Mucosa of descending colon (tissue), 3 donors: ENCODE results near the gene PEF1. TPM values are rescaled to one million over a fixed set of nuclear protein-coding genes. Genes with fewer than 3 reads are reported as not detected.
A peak's percentile ranks its signal among the peaks of the same experiment; 100 is the strongest.

ENCODE experiments used
- ATAC-seq: fragments of 200-7000 bp; cut with Tn5 transposase; one replicate; pipeline ENCODE4 v1.9.1; 2020; ENCODE audit warnings: mild to moderate bottlenecking, moderate library complexity
- DNase-seq, 3 donors: peaks; one replicate each; pipeline ENCODE4 v3.0.0-alpha.2; 2020
- H3K36me3 ChIP-seq: fragments of 200-600 bp; one replicate; pipeline ENCODE4 v1.8.0; 2021; ENCODE audit warnings: low read depth, mild to moderate bottlenecking
- H3K4me1 ChIP-seq: fragments of 200-600 bp; one replicate; pipeline ENCODE4 v1.8.0; 2021; ENCODE audit warnings: low read depth, mild to moderate bottlenecking
- H3K4me3 ChIP-seq: fragments of 200-600 bp; one replicate; pipeline ENCODE4 v1.8.0; 2021; ENCODE audit warnings: mild to moderate bottlenecking
- H3K9me3 ChIP-seq: fragments of 200-600 bp; one replicate; pipeline ENCODE4 v1.8.0; 2021; ENCODE audit warnings: mild to moderate bottlenecking
- intact Hi-C, 2 donors: fragments of 100-400 bp; cut with DNase I in 1 of 2; cut with micrococcal nuclease in 1 of 2; formaldehyde crosslinking; loops; one replicate each; pipeline versions ENCODE4 v1.11.0 to v1.11.1; 2022; cut with DNase I, micrococcal nuclease
- total RNA-seq, 3 donors: library from RNA; stranded (reverse); fragmentation: NEBNext Ultra II Directional in 2 of 3; extraction: Animal tissue kit (Norgen Biotek cat#: 25700) in 2 of 3; gene quantifications; one replicate each; pipeline versions ENCODE4 v1.2.1 to v1.2.4, GENCODE V29; 2021 to 2023
- TF ChIP-seq, protein P1 (sequence below): fragments of 200-600 bp; IDR thresholded peaks from one replicate; pipeline ENCODE4 v1.8.0; 2022; ENCODE audit warnings: antibody characterized with exemption, mild to moderate bottlenecking
- donor health status: DM: no; HTN: no; CAD: no; lungs with moderate emphysema.
- donor health status: DM: no; HTN: no; CAD: no.
- donor health status: DM: no; HTN: yes; CAD: no.

The PEF1 gene
- total RNA-seq, 3 donors from 2014 or later = 47.5 to 54.5 (median 52.9) TPM

GRCh38 chr1:31689854-31690253 lies 45.2 kb upstream of the PEF1 start:
- no peak for DNase-seq
- no peaks in the 10 kb centered on the region for H3K4me1 ChIP-seq
- TF ChIP-seq, protein P1, sequence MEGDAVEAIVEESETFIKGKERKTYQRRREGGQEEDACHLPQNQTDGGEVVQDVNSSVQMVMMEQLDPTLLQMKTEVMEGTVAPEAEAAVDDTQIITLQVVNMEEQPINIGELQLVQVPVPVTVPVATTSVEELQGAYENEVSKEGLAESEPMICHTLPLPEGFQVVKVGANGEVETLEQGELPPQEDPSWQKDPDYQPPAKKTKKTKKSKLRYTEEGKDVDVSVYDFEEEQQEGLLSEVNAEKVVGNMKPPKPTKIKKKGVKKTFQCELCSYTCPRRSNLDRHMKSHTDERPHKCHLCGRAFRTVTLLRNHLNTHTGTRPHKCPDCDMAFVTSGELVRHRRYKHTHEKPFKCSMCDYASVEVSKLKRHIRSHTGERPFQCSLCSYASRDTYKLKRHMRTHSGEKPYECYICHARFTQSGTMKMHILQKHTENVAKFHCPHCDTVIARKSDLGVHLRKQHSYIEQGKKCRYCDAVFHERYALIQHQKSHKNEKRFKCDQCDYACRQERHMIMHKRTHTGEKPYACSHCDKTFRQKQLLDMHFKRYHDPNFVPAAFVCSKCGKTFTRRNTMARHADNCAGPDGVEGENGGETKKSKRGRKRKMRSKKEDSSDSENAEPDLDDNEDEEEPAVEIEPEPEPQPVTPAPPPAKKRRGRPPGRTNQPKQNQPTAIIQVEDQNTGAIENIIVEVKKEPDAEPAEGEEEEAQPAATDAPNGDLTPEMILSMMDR = no peak
- intact Hi-C loops = no loop called here
- no peak for ATAC-seq
- no peaks in the 10 kb centered on the region for H3K36me3 ChIP-seq
- H3K4me3 ChIP-seq = no peak overlapping the region
- no peaks in the 10 kb centered on the region for H3K9me3 ChIP-seq

- no peaks in the 10 kb centered on the region for H3K4me1 ChIP-seq
- no peak for ATAC-seq
- no peak for DNase-seq
- H3K4me3 ChIP-seq = no peak overlapping the region
- TF ChIP-seq, protein P1 = no peak
- intact Hi-C loops = no loop called here
- H3K9me3 ChIP-seq = no peaks in the 10 kb centered on the region
- H3K36me3 ChIP-seq = no peaks in the 10 kb centered on the region
These were observed 44.7 kb upstream of the PEF1 start for GRCh38 chr1:31689379-31689778.

GRCh38 chr1:31688233-31688918 lies 43.7 kb upstream of the PEF1 start:
- Histone ChIP-seq H3K9me3 (no peaks in the 10 kb centered on the region), H3K4me1 (no peaks in the 10 kb centered on the region), H3K4me3 (no peak overlapping the region), H3K36me3 (no peaks in the 10 kb centered on the region)
- TF ChIP-seq, protein P1 = no peak
- DNase-seq (no peak), ATAC-seq (peak; percentile 48)
- intact Hi-C loops = no loop called here

- Histone ChIP-seq H3K36me3 (no peaks in the 10 kb centered on the region), H3K4me3 (no peak overlapping the region), H3K9me3 (no peaks in the 10 kb centered on the region), H3K4me1 (no peaks in the 10 kb centered on the region)
- intact Hi-C loops = no loop called here
- DNase-seq (no peak), ATAC-seq (no peak)
- TF ChIP-seq, protein P1 = no peak
These were observed 42.9 kb upstream of the PEF1 start for GRCh38 chr1:31687601-31688000.

- H3K4me3 ChIP-seq = no peak overlapping the region
- no peaks in the 10 kb centered on the region for H3K9me3 ChIP-seq
- H3K4me1 ChIP-seq = no peaks in the 10 kb centered on the region
- no peaks in the 10 kb centered on the region for H3K36me3 ChIP-seq
- DNase-seq (no peak), ATAC-seq (no peak)
- TF ChIP-seq, protein P1 = no peak
- intact Hi-C loops = no loop called here
These were observed 41.1 kb upstream of the PEF1 start for GRCh38 chr1:31685795-31686194.
